Renal cortex interstitium (tissue), 11 donors: ENCODE measurements around the gene MLLT1. TPM values are rescaled to one million over a fixed set of nuclear protein-coding genes. Genes with fewer than 3 reads are reported as not detected.
A peak's percentile ranks its signal among the peaks of the same experiment; 100 is the strongest.

Experiments used
- DNase-seq, 11 donors: peaks; one replicate each; pipeline ENCODE4 v3.0.0-alpha.2; 2013; ENCODE audit warnings: low read depth in 9 of 11, low spot score in 4 of 11; ENCODE audit errors: extremely low read depth in 1 of 11
- polyA plus RNA-seq, 3 donors: library from polyadenylated mRNA; unstranded; fragments of 120-200 nt; gene quantifications; one replicate each; pipeline ENCODE4 v1.2.1, GENCODE V29; 2013; ENCODE audit not compliant: insufficient read length in 3 of 3

Gene MLLT1
- polyA plus RNA-seq, 3 donors, result 70.2 to 116 (median 102) TPM

GRCh38 chr19:6199240-6199994 lies 80.4 kb downstream of the MLLT1 start:
- DNase-seq, result peak; percentile 97 to 99 (median 98)

- no peak for DNase-seq
Observed at GRCh38 chr19:6198896-6199239, 80.9 kb downstream of the MLLT1 start.

- no peak for DNase-seq
Observed at GRCh38 chr19:6196361-6196760, 83.4 kb downstream of the MLLT1 start.

GRCh38 chr19:6188811-6189210 lies 91.0 kb downstream of the MLLT1 start:
- no peak for DNase-seq

GRCh38 chr19:6187374-6187773 lies 92.4 kb downstream of the MLLT1 start:
- no peak for DNase-seq

GRCh38 chr19:6185835-6186834 lies 93.6 kb downstream of the MLLT1 start:
- DNase-seq, result no peak

- no peak for DNase-seq
Observed at GRCh38 chr19:6185093-6185834, 94.5 kb downstream of the MLLT1 start.

GRCh38 chr19:6181119-6181518 lies 98.7 kb downstream of the MLLT1 start:
- no peak for DNase-seq

- DNase-seq, result no peak
Observed at GRCh38 chr19:6173190-6173589, 106.6 kb downstream of the MLLT1 start.

GRCh38 chr19:6172074-6172863 lies 107.5 kb downstream of the MLLT1 start:
- no peak for DNase-seq

- DNase-seq, result no peak
Observed at GRCh38 chr19:6167115-6167514, 112.7 kb downstream of the MLLT1 start.

- no peak for DNase-seq
Observed at GRCh38 chr19:6164906-6165531, 114.8 kb downstream of the MLLT1 start.

GRCh38 chr19:6161271-6161850 lies 118.4 kb downstream of the MLLT1 start:
- DNase-seq, result no peak

Other genes with a start within 250 kb of the MLLT1 start
- gene RFX2, start 169.5 kb downstream of the MLLT1 start, polyA plus RNA-seq, result 10 to 100 TPM in 1 of 3 donors, 1 to 10 TPM in 2; 6.9 to 11.1 (median 8.1) TPM
- 1 to 10 TPM in 2 of 3 donors, under 1 TPM in 1; 0.80 to 2.8 (median 1.9) TPM for gene ACSBG2, start 144.3 kb downstream of the MLLT1 start, polyA plus RNA-seq
- gene ACER1, start 53.6 kb upstream of the MLLT1 start, polyA plus RNA-seq, result under 1 TPM in 2 of 3 donors, not detected in 1; 0.17 to 0.23 TPM
- gene CLPP, start 81.6 kb upstream of the MLLT1 start, polyA plus RNA-seq, result 10 to 100 TPM; 53.5 to 71.0 (median 63.9) TPM
- 10 to 100 TPM; 35.2 to 72.2 (median 70.4) TPM for gene ALKBH7, start 92.8 kb upstream of the MLLT1 start, polyA plus RNA-seq
- 1 to 10 TPM; 2.7 to 2.9 (median 2.8) TPM for gene PSPN, start 96.0 kb upstream of the MLLT1 start, polyA plus RNA-seq
- 100 to 1,000 TPM in 1 of 3 donors, 10 to 100 TPM in 2; 80.3 to 103 (median 100.0) TPM for gene GTF2F1, start 113.2 kb upstream of the MLLT1 start, polyA plus RNA-seq
- gene KHSRP, start 144.8 kb upstream of the MLLT1 start, polyA plus RNA-seq, result 100 to 1,000 TPM; 273 to 347 (median 314) TPM
- 1 to 10 TPM in 2 of 3 donors, under 1 TPM in 1; 0.50 to 2.0 (median 1.6) TPM for gene SLC25A41, start 153.8 kb upstream of the MLLT1 start, polyA plus RNA-seq
- 10 to 100 TPM; 63.5 to 77.5 (median 70.3) TPM for gene SLC25A23, start 179.8 kb upstream of the MLLT1 start, polyA plus RNA-seq
- gene CRB3, start 184.3 kb upstream of the MLLT1 start, polyA plus RNA-seq, result 10 to 100 TPM; 21.7 to 41.8 (median 32.0) TPM
- 10 to 100 TPM; 37.1 to 40.5 (median 40.0) TPM for gene DENND1C, start 201.8 kb upstream of the MLLT1 start, polyA plus RNA-seq
- gene TUBB4A, start 222.3 kb upstream of the MLLT1 start, polyA plus RNA-seq, result 10 to 100 TPM; 29.5 to 34.2 (median 31.4) TPM